Loucy (cell line): ENCODE data around the gene KDM5D.

Experiments used
- H2AFZ ChIP-seq: fragments of 200-600 bp; sonication (generic); 2 replicates; pipeline ENCODE4 v1.6.0; 2016; ENCODE audit warnings: antibody characterized with exemption, mild to moderate bottlenecking, low read length, moderate library complexity
- H3F3A ChIP-seq: fragments of 200-600 bp; 2 replicates; pipeline ENCODE4 v1.6.0; 2016; ENCODE audit warnings: antibody characterized with exemption, low read depth, mild to moderate bottlenecking
- H3K27me3 ChIP-seq: fragments of 200-600 bp; sonication (generic); 2 replicates; pipeline ENCODE4 v1.6.1; 2014; ENCODE audit warnings: low read length, mild to moderate bottlenecking; ENCODE audit not compliant: insufficient read depth, poor library complexity, severe bottlenecking
- H3K36me3 ChIP-seq: fragments of 200-600 bp; sonication (generic); 2 replicates; pipeline ENCODE4 v1.6.1; 2016; ENCODE audit warnings: low read length; ENCODE audit not compliant: insufficient read depth
- H3K4me1 ChIP-seq: fragments of 200-600 bp; sonication (generic); 2 replicates; pipeline ENCODE4 v1.5.1; 2014; ENCODE audit warnings: low read length, mild to moderate bottlenecking; ENCODE audit not compliant: insufficient read depth, poor library complexity, severe bottlenecking
- H3K4me2 ChIP-seq: fragments of 200-600 bp; sonication (generic); 2 replicates; pipeline ENCODE4 v1.6.0; 2014; ENCODE audit warnings: antibody characterized with exemption, low read length, low read depth, mild to moderate bottlenecking; ENCODE audit not compliant: poor library complexity, severe bottlenecking
- H3K4me3 ChIP-seq: fragments of 200-600 bp; sonication (generic); 2 replicates; pipeline ENCODE4 v1.5.1; 2014; ENCODE audit warnings: low read length, mild to moderate bottlenecking, mixed read lengths; ENCODE audit not compliant: poor library complexity, severe bottlenecking
- H3K79me2 ChIP-seq: fragments of 200-600 bp; sonication (generic); 2 replicates; pipeline ENCODE4 v1.6.1; 2014; ENCODE audit warnings: low read length; ENCODE audit not compliant: insufficient read depth
- H3K9ac ChIP-seq: fragments of 200-600 bp; sonication (generic); 2 replicates; pipeline ENCODE4 v1.6.0; 2014; ENCODE audit warnings: mild to moderate bottlenecking, low read depth, low read length, moderate library complexity; ENCODE audit not compliant: poor library complexity, severe bottlenecking
- H3K9me2 ChIP-seq: fragments of 200-600 bp; sonication (generic); replicated peaks from 2 replicates; pipeline ENCODE4 v1.6.1; 2016; ENCODE audit warnings: low read depth, low read length, mixed read lengths
- H3K9me3 ChIP-seq: fragments of 200-600 bp; sonication (generic); 2 replicates; pipeline ENCODE4 v1.6.1; 2014; ENCODE audit warnings: mild to moderate bottlenecking, antibody characterized with exemption, low read length, low read depth; ENCODE audit not compliant: insufficient read depth
- H4K20me1 ChIP-seq: fragments of 200-600 bp; sonication (generic); 2 replicates; pipeline ENCODE4 v1.6.0; 2014; ENCODE audit warnings: antibody characterized with exemption, low read length, mild to moderate bottlenecking; ENCODE audit not compliant: insufficient read depth, poor library complexity, severe bottlenecking
- EZH2phosphoT487 ChIP-seq: fragments of 200-600 bp; IDR thresholded peaks from 2 replicates; pipeline ENCODE4 v1.6.1; 2018; ENCODE audit warnings: antibody characterized with exemption, mild to moderate bottlenecking, moderate library complexity, borderline replicate concordance
- TF ChIP-seq, protein P1 (sequence below): fragments of 200-600 bp; sonication (generic); conservative IDR thresholded peaks from 2 replicates; pipeline ENCODE4 v1.5.1; 2014; ENCODE audit warnings: mild to moderate bottlenecking, antibody characterized with exemption, low read length

The KDM5D gene

DNA sequence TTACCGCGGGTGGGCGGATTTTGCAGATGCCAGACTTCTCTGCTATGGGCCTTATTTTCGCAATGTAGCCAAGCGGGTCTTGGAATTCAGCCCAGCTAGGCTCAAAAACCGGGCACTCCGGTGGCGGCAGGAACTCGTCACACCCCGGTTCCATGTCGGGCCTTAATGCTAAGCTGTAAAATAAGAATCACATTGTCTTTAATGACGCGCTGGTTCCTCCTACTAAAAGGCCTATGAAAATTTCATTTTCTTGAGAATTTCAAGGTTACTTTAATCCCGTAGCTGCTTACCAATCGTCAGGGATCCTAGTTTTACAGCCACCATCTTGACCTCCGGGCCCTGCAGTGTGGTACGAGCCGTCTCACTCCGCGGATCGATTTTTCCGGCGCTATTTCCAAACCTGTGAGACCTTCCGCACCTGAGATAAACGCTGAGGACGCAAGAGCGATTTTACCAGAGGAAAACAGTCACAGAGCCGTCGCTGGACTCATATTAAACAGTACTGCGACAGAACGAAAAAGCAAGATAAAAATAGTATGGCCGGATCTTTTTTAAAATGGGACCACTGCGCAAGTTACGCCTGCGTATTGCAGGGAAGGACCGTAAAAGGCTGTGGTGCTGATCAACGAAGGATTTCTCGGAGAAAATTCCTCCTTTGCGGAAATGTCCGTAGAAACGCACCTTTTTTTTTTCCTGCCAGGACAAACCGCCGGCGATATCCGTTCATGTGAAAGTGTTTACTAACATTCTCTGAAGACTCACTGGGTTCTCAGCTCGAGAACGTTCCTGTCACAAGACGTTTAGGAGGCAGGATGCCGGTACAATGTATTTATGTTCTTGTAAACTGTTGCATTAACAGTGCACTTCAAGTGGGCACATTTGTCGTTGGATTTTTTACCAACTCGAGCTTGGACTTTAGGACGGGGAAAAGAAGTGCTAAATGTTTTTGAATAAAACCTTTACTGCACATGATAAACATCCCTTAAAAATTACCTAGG lies at the start of gene KDM5D:
TSS of gene KDM5D (minus strand) at position 346 of the 998 bp plus-strand sequence. CDS start at position 154, 192 bp downstream.
- no peaks in the 10 kb centered on the region for H3K27me3 ChIP-seq
- H3K79me2 ChIP-seq, result no peaks in the 10 kb centered on the region
- no peak within 1 kb of the TSS for H3K4me3 ChIP-seq
- H4K20me1 ChIP-seq, result no peaks in the 10 kb centered on the region
- no peak within 1 kb of the TSS for H3K4me2 ChIP-seq
- no peaks in the 10 kb centered on the region for H3K9me2 ChIP-seq
- H3K9ac ChIP-seq, result no peak within 1 kb of the TSS
- TF ChIP-seq, protein P1, sequence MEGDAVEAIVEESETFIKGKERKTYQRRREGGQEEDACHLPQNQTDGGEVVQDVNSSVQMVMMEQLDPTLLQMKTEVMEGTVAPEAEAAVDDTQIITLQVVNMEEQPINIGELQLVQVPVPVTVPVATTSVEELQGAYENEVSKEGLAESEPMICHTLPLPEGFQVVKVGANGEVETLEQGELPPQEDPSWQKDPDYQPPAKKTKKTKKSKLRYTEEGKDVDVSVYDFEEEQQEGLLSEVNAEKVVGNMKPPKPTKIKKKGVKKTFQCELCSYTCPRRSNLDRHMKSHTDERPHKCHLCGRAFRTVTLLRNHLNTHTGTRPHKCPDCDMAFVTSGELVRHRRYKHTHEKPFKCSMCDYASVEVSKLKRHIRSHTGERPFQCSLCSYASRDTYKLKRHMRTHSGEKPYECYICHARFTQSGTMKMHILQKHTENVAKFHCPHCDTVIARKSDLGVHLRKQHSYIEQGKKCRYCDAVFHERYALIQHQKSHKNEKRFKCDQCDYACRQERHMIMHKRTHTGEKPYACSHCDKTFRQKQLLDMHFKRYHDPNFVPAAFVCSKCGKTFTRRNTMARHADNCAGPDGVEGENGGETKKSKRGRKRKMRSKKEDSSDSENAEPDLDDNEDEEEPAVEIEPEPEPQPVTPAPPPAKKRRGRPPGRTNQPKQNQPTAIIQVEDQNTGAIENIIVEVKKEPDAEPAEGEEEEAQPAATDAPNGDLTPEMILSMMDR, result no peak
- no peaks in the 10 kb centered on the region for H3K4me1 ChIP-seq
- H3K36me3 ChIP-seq, result no peaks in the 10 kb centered on the region
- H2AFZ ChIP-seq, result no peak within 1 kb of the TSS
- no peaks in the 10 kb centered on the region for H3F3A ChIP-seq
- no peaks in the 10 kb centered on the region for H3K9me3 ChIP-seq

DNA sequence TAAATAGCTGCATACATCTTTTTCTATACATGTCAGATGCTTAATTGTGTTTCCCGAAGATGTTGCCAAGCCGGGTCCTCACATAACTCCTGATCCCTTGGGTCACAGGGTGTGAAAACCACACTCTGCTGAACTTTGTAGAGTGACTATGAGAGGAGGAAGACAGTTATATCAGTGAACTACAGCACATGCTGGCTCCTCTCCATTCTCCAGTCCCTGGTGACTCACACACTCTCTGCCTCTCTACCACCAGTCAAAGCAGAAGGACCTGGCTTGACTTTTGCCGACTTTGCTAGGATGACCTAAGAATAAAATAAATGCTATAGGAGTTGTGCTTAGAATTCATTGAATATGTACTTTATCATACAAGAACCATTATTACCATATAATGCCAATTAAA lies 23.8 kb upstream of the KDM5D start:
- Histone ChIP-seq H3K36me3 (no peaks in the 10 kb centered on the region), H3K4me2 (no peak overlapping the region), H3K9ac (no peak overlapping the region), H3K4me1 (no peaks in the 10 kb centered on the region), H3K4me3 (no peak overlapping the region), H2AFZ (no peak overlapping the region), H3K9me3 (no peaks in the 10 kb centered on the region), H3K9me2 (no peaks in the 10 kb centered on the region), H3F3A (no peaks in the 10 kb centered on the region), H3K27me3 (no peaks in the 10 kb centered on the region), H4K20me1 (no peaks in the 10 kb centered on the region), H3K79me2 (no peaks in the 10 kb centered on the region)
- no peak for TF ChIP-seq EZH2phosphoT487
- TF ChIP-seq, protein P1, result no peak

DNA sequence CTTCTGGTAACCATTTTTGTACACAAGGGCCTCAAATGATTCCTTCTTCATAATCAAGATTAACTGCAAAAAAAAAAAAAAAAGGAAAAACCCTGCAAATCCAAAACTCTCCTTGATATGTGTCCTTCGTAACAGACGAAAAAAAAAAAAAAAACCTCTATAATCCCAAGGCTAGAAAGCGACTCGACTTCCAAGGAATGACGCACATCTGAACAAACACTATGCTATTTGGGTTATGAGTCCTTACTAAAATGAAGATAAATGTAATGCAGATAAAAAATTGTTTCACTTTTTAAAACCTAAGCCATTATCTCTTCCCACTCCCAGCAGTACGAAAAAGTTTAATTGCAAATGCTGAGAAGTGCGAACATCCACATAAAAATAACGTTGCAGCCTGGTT lies 1.2 kb downstream of the KDM5D start:
- TF ChIP-seq EZH2phosphoT487, result no peak
- TF ChIP-seq, protein P1, result no peak
- Histone ChIP-seq H3K4me3 (no peak overlapping the region), H3K4me1 (no peaks in the 10 kb centered on the region), H3K79me2 (no peaks in the 10 kb centered on the region), H3K9me2 (no peaks in the 10 kb centered on the region), H3K36me3 (no peaks in the 10 kb centered on the region), H3K4me2 (no peak overlapping the region), H3K9me3 (no peaks in the 10 kb centered on the region), H3K9ac (no peak overlapping the region), H3F3A (no peaks in the 10 kb centered on the region), H4K20me1 (no peaks in the 10 kb centered on the region), H3K27me3 (no peaks in the 10 kb centered on the region), H2AFZ (no peak overlapping the region)
